Measurements from ENCODE around the gene FGFR4.

FGFR4 gene

GRCh38 chr5:177085985-177086653 is 596 bp upstream of the FGFR4 start:
- no peak for DNase-seq (ENCODE audit: low read depth)

DNA sequence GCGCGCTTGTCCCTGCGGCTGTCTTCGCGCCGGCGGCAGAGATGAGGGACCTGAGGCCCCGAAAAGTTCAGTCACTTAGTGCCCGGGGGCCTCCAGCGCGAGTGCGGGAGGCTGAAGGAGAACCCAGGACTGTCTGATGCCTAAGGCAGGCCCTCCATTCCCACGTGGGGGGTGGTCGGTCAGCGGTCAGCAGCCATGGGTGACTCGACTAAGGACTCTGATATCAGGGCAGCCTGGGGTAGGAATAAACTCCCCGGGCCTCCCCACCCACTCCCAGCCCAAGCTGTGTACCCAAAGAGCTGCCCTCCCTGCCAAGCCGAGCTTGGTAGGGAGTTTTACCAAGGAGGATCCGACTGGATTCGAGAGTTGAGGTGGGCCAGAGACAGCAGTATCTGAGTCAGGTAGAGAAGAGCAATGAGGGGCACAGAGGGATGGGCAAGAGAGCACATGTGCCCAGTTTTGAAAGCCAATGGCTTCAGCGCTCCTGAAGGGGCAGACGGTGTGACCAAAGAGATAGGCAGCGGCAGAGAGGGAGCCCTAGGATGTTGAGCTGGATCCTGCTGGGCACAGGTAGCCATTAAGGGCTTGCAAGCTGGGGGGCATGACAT is 787 bp downstream of the FGFR4 start:
- no peak for DNase-seq (ENCODE audit: low read depth)

- DNase-seq (ENCODE audit: low read depth), result no peak
These were observed 2.4 kb downstream of the FGFR4 start for GRCh38 chr5:177089127-177089526.

GRCh38 chr5:177089825-177090641 is 3.3 kb downstream of the FGFR4 start:
- no peak for DNase-seq (ENCODE audit: low read depth)

GRCh38 chr5:177090813-177091212 is 4.1 kb downstream of the FGFR4 start:
- DNase-seq (ENCODE audit: low read depth), result no peak

- DNase-seq (ENCODE audit: low read depth), result no peak
These were observed 4.5 kb downstream of the FGFR4 start for GRCh38 chr5:177091232-177091631.

GRCh38 chr5:177092178-177093081 is 5.7 kb downstream of the FGFR4 start:
- no peak for DNase-seq (ENCODE audit: low read depth)

DNA sequence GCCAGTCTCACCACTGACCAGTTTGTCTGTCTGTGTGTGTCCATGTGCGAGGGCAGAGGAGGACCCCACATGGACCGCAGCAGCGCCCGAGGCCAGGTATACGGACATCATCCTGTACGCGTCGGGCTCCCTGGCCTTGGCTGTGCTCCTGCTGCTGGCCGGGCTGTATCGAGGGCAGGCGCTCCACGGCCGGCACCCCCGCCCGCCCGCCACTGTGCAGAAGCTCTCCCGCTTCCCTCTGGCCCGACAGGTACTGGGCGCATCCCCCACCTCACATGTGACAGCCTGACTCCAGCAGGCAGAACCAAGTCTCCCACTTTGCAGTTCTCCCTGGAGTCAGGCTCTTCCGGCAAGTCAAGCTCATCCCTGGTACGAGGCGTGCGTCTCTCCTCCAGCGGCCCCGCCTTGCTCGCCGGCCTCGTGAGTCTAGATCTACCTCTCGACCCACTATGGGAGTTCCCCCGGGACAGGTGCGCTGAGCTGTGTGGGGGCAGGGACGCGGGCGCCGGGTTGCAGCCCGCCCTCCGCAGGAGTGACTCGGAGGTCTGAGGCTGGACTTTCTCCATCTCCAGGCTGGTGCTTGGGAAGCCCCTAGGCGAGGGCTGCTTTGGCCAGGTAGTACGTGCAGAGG is 6.5 kb downstream of the FGFR4 start:
- no peak for DNase-seq (ENCODE audit: low read depth)

- DNase-seq (ENCODE audit: low read depth), result no peak
These were observed 7.1 kb downstream of the FGFR4 start for GRCh38 chr5:177093803-177094202.

GRCh38 chr5:177094224-177095087 is 7.7 kb downstream of the FGFR4 start:
- DNase-seq (ENCODE audit: low read depth), result no peak

DNA sequence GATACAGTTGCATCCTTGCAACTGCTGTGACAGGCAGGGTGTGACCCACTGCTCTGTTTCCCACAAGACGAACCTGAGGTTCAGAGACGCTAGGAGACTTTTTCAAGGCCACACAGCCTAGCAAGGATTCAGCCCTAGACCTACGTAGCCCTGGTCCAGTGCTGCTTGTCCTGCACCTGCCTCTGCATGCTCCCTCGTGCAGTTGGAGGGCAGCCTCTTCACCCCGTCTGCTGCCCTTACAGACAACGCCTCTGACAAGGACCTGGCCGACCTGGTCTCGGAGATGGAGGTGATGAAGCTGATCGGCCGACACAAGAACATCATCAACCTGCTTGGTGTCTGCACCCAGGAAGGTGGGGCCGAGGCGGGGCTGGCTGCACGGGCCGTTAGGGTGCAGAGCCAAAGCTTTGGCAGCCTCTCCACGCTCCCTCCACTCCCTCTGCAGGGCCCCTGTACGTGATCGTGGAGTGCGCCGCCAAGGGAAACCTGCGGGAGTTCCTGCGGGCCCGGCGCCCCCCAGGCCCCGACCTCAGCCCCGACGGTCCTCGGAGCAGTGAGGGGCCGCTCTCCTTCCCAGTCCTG is 8.5 kb downstream of the FGFR4 start:
- no peak for DNase-seq (ENCODE audit: low read depth)

GRCh38 chr5:177096162-177097015 is 9.7 kb downstream of the FGFR4 start:
- no peak for DNase-seq (ENCODE audit: low read depth)

- DNase-seq (ENCODE audit: low read depth), result no peak
These were observed 10.6 kb downstream of the FGFR4 start for GRCh38 chr5:177097016-177097985.

GRCh38 chr5:177098120-177098469 is 11.4 kb downstream of the FGFR4 start:
- no peak for DNase-seq (ENCODE audit: low read depth)

- DNase-seq (ENCODE audit: low read depth), result no peak
These were observed 11.9 kb downstream of the FGFR4 start for GRCh38 chr5:177098470-177099141.

DNA sequence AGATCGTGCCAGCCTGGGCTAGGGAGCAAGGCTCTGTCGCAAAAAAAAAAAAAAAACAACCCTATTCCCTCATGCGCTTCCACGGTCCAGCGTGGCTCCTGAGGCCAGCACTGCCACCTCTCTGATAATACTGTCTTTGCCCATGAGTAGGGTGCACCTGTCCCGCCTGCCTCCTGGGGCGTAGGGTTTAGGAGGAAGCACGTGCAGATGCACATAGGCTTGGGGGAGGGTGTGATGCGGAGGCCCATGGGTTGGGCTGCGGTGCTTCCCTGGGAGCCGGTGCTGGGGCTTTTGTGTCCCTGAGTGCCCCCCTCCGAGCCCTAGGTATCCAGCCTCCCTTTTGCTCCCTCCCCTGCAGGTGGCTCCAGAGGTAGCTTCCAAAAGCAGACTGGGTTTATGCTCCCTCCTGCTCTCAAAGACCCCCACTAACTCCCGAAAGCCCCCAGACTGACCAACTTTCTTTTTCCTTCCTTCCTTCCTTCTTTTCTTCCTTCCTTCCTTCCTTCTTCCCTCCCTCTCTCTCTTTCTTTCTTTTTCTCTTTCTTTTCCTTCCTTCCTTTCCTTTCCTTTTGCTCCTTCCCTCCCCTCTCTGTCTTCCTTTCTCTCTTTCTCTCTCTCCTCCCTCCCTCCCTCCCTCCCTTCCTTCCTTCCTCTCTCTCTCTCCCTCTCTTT is 12.8 kb downstream of the FGFR4 start:
- no peak for DNase-seq (ENCODE audit: low read depth)

- DNase-seq (ENCODE audit: low read depth), result no peak
These were observed 14.0 kb downstream of the FGFR4 start for GRCh38 chr5:177100714-177101121.

All from HS-27A (cell line).